HG02623 (cell line): Measurements from ENCODE around the gene EFNA5.

Experiments used
- ATAC-seq: cut with Tn5 transposase; IDR thresholded peaks from one replicate; pipeline ENCODE4 v1.9.1; 2021; ENCODE audit warnings: moderate library complexity; ENCODE audit not compliant: unreplicated experiment

The EFNA5 gene

DNA sequence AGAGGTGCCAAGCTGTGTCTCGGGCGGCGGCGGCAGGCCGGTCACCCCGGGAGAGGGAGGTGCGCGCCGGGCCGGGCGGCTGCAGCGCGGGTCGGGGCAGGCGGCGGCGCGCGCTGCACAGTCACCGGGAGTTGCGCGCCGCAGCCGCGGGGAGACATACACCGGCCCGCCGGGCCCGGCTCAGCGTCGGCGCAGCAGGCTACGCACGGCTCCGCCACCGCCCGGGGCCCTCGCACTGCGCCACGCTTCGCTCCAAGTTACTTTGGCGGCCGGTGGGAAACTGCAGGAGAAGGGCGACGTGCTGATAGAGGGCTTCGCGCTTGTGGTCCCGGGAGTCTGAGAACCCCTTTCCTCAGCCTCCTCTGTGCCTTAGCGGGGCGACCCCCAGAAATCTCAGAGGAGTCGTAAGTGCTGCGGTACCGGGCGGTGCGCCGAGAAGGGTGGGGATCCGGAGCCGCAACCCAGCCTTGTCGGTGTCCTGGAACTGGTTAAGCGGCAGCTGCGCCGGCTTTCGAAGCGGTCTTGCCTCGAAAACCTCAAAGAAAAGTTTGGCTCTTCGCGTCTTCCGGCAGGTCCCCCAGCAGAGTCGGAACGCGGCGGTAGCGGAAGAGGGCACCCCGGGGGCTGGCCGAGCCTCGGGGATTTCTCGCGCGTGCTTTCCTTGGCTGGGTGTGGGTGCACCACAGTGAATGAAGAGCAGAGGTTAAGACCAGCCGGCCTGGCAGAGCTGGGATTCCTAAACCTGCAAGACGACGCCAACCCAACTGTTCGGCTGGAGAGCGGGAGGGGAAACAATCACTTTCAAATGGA is at the start of gene EFNA5:
Gene EFNA5, minus strand, starts transcription at position 6 of the 810 bp plus-strand sequence.
- peak; percentile 28 for ATAC-seq

DNA sequence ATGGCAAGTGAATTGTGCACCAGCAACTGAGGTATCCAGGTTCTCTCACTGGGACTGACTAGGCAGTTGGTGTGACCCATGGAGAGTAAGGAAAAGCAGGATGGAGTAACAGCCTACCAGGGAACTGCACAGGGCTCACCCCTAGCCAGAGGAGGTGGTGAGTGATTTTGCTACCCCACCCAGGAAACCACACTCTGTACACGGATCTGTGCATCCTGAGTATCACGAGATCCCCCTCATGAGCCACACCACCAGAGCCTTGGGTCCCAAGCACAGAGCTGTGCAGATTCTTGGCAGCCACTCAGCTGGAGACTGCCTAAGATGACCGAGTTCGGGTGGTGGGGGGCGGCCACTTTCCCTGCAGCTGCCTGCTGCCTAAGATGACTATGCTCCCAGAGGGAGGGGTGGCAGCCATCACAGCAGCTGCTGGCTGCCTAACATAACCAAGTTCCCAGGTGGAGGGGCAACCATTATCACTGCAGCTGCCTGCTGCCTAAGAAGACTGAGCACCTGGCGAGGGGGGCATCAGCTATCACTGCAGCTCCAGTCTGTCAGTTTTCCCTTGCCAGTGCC is 48.4 kb upstream of the EFNA5 start:
- ATAC-seq, result no peak

DNA sequence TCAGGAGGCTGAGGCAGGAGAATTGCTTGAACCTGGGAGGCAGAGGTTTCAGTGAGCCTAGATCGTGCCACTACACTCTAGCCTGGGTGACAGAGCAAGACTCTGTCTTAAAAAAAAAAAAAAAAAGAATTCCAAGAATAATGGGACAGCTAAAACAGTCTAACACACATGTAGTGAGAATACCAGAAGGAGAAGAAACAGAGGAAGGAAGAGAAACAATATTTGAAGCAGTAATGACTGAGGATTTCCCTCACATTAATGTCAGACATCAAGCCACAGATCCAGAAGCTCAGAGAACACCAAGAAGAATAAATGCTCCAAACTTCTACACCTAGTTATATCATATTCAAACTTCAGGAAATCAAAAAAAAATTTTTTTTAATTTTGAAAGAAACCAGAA is 47.1 kb upstream of the EFNA5 start:
- ATAC-seq, result no peak

DNA sequence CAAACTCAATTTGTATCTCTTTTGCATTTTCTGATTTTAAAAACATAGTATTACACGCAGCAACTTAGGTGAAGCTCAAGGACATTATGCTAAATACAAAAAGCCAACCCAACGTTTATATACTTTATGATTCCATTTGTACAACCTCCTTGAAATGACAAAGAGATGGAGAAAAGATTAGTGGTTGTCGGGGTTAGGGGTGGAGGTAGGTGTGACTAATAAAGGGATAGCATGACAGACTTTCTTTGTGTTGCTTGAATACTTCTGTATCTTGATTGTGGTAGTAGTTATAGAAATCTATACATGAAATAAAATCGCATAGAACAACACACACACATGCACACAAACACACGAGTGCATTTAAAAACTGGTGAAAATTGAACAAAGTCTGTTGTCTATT is 42.5 kb upstream of the EFNA5 start:
- ATAC-seq, result no peak

DNA sequence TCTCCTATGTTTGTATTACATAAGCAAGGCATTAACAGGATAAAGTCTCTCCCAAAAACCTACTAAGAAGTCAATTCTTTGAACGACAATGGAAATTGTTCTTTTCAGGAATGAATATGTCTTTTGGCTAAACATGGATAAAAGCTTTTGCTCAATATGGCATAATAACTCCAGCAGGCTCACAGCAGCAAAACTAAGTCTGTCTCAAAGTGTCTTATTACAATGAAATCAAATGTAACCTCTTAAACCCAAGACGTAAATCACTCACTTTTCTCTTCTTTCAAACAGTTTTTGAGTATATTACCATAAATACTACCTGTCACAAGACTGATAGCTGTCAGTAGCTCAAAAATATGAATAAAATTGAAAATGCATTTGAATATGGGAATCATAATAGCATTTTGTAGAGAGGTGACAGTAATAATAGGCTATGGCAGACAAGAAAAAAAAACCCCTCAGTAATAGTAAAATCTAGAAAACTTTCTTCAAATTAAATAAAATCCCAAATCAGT is 41.7 kb upstream of the EFNA5 start:
- no peak for ATAC-seq

DNA sequence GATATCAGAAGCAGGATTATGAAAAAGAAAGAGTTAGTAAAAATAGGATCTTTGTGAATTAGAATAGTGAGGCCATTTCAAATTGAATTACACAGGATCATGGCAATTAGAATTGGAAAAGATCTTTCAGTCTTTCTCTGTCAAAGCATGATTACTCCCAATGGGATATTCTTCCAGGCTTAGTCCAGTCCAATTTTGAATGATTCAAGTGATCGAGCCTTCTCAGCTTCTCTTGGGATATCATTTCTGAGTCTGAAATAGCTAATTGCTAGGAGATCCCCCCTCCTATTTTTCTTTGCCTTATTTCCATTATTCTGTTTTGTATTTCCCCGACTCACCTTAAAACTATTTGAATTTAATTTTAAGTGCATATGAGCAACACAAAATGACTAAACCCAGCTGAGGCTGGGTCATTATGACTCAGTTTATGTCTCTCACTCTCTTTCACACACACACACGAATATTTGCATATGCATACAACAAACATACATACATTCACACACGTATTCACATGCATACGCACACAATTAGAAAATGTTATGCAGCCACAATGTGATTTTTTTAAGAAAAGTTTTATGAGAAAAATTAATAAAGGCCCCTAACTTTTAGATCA is 34.8 kb upstream of the EFNA5 start:
- ATAC-seq, result no peak

- ATAC-seq, result no peak
Measured at GRCh38 chr5:107704681-107705401, 34.1 kb upstream of the EFNA5 start.

GRCh38 chr5:107700481-107700880 is 29.7 kb upstream of the EFNA5 start:
- no peak for ATAC-seq

DNA sequence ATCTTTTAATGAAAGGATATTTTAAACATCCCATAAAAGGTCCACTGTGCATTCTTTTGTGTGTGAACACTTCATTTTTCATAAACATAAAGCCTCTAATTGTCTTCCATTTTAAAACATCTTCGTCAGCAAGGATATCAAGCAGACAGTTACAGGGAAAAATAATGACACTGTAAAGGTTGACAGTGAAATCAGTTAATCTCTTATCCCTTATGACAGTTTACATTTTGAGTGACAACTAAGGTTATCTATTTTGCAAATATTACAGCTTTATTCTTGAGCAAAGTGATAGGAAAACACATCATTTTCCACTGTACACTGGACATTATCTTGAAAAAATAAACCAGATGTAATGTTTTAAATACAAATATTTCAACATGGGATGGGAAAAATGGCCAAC is 28.7 kb upstream of the EFNA5 start:
- no peak for ATAC-seq

DNA sequence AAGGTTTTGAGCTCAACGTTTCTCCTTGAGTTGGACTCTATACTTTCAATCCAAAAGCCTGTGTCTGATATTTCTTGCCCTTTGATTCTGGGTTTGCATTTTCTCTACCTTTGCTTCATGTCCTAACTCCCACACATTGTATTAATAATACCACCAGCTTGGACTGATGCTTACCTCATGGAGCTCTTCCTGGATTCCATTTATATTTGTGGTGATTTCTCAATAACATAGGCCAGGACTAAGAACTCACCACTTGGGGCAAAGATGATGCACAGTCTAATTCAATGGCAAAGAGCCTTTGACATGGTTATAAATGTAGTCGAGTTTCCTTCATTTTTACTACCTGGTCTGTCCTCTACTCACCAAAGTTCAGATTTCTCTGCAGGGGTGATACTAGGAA is 27.5 kb upstream of the EFNA5 start:
- no peak for ATAC-seq

DNA sequence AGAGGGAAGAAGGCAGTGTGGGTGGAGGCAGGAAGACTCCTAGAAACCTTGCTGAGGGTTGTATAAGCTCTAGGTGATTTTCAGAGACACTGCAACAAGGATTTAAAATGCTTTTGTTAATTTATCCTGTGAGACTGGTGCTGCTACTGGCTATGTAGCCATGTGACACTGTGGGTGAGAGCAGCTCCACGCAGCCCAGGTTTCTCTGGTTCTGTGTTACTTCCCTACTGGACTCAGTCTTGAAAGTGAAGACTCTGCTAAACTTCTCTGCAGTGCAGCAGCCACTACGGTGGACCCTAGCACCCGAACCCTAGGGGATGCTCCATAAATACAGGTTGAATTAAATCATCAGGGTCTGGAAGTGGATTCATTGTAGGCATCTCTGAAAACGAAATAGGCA is 25.8 kb upstream of the EFNA5 start:
- ATAC-seq, result no peak

DNA sequence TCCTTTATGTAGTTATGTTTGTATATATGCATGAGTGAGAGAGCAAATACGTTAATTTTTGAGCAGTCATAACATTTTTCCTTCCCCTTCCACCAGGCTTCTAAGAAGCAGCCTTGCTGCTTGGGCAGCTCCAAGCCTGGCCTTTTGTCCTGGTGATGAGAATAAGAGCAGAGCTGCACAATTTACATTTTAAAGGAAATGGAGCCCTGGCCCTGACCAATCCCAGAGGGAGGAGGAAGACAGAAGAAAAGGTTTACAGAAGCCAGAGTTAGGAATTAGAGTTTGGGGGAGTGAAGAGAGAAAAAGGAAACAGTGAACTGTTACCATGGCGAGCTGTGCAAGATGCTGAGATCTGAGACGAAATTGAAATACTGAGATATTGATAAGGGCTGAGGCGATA is 25.3 kb upstream of the EFNA5 start:
- no peak for ATAC-seq

DNA sequence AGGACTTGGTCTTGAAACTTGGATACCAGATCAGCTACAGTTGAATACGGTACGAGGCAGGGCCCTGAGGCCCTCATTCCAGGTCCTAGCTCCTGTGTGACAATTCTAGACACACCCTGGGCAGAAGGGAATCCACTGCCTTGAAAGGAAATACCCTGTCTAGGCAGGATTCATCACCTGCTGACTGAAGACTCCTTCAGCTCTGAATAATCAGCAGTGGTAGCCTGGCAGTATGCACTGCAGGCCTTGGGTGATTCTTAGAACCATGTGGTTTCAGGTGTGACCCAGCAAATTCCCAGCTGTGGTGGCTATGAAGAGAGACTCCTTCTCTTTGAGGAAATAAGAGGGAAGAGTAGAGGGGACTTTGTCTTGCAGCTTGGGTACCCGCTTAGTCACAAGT is 17.2 kb upstream of the EFNA5 start:
- no peak for ATAC-seq

GRCh38 chr5:107687404-107687803 is 16.7 kb upstream of the EFNA5 start:
- no peak for ATAC-seq

DNA sequence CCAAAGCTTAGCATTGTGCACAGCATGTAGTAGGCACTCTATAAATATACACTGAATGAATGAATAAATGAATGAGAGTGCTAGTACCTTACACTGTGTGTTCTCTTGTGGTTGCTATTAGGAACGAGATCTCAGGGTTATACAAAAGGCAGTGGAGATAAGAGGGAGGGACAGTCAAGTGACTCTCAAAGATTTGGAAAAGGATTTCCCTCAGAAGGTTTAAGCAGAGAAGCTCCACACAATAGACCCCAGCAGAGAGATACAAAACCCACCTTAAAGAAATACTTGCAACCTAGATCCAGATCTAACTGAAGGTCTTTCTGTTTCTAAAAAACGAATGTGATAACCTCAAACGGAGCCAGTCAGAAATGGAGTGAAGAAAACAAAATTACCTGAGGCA is 11.8 kb upstream of the EFNA5 start:
- ATAC-seq, result no peak

- ATAC-seq, result no peak
Measured at GRCh38 chr5:107680799-107681198, 10.1 kb upstream of the EFNA5 start.

GRCh38 chr5:107680099-107680498 is 9.4 kb upstream of the EFNA5 start:
- no peak for ATAC-seq

- ATAC-seq, result no peak
Measured at GRCh38 chr5:107676702-107677101, 6.0 kb upstream of the EFNA5 start.

- ATAC-seq, result no peak
Measured at GRCh38 chr5:107675201-107675600, 4.5 kb upstream of the EFNA5 start.

DNA sequence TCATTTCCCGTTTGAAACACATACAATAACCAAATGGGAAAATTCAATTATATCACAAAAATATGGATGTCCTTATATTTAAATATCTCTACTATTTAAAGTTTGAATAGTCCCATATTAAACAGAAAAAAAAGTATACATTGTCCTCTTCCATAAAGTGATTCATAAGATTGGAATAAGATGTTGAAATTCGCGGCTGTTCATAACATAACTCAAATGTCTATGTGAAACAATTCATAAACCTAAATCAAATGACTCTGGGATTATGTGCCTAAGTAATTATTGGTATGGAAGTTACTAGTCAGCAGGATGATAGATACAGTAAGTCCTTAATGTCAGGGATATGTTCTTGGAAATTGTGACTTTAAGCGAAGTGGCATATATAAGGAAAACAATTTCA is 3.9 kb upstream of the EFNA5 start:
- no peak for ATAC-seq

DNA sequence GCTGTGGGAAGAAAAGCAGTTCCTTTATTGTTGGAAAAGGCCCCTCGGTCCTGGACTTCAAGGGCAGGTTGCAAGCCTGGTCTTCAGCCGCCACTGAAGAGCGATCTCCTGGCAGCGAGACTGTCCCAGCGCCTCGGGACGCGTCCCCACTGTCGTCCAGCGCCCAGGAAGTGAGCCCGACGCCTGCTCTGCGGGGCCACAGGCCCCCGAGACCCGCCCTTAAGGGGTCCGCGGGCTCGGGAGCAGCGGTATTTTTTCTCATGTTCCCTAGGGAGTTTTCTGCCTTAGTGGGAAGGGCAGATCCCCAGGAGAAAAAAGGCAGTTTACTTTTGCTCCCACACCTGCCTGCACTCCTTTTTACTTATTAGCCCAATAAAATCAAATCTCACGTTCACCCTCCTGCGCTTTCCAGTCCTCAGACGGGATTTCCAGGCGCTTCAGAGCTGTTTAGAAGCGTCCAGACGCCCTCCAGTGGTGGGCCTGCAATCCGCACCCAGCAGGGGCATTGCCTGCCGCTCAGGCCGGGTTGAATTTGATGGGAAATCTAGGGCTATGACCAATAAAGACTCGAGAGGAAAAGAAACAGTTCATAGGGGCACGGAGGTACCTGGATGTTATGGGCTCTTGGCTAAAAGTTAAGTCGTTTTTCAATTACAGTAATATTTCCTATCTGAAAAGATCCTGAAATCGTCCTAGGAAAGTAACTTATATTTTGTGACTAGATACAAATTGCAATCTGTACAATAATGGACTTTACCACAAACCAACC is 2.8 kb upstream of the EFNA5 start:
- ATAC-seq, result peak; percentile 81
